Measurements from ENCODE around the gene UBE3C. TPM values are rescaled to one million over a fixed set of nuclear protein-coding genes. Genes with fewer than 3 reads are reported as not detected.
"Not testable (repeated sequence)": the region's sequence is repeated elsewhere in the genome, so short reads cannot be mapped to it uniquely, and the experiment has no call there.

UBE3C gene
- total RNA-seq = 75.0 and 77.9 TPM in 2 replicates

DNA sequence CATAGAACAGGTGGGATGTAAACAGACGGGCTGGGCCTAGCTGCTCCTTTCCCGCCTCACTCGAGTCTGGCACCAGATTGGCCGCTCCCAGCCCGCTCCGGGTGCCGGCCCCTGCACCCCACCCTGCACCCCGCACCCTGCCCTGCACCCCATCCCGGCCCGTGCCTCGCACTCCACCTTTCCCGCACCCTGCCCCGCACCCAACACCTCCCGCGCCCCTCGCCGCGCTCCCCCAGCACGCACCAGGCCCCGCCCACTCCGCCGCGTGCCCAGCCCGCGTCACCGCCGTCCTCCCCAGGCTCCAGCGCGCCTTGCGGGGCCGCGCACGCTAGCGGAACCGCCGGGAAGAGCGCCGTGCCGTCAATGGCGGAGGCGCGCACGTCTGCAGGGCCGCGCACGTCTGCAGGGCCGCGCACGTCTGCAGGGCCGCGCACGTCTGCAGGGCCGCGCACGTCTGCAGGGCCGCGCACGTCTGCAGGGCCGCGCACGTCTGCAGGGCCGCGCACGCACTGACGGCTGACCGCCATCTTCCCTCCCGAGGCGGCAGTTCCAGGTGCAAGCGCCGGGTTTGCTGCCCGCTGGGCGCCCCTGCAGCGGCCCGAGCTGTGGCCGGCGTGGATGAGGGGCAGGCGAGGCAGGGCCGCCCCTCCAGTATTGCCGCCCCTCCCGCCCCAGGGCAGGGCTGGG, at the start of gene UBE3C:
TSS of gene UBE3C (plus strand) at position 503 of the 687 bp plus-strand sequence. CDS start 347 bp downstream, outside the sequence.
- DNase-seq (ENCODE audit: low read depth in 2 of 2) = peak; percentile 77 to 93

DNA sequence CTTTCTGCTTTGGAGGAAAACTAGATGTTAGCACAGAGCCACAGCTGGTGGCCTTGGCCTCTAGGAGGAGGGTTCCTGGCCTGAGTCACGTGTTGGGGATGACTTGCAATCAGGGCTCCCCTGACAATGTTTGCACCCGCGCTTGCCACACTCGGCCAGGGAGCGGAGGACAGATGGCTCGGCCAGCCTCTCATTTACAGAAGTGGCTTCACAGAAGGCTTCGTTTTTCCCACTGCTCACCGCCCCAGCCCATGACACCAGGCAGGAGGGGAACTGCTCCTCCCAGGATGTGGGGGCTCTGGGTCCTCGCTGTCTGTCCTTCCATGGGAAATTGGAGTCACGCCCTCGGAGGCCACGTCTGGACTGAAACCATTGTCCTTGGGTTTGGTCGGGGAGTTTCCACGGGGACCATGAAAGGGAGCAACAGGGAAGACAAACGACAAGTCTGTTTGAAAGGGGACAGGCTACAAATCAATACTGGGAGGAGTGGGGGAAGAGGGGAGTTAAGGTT, 49.6 kb upstream of the UBE3C start:
- DNase-seq (ENCODE audit: low read depth in 2 of 2) = no peak

DNA sequence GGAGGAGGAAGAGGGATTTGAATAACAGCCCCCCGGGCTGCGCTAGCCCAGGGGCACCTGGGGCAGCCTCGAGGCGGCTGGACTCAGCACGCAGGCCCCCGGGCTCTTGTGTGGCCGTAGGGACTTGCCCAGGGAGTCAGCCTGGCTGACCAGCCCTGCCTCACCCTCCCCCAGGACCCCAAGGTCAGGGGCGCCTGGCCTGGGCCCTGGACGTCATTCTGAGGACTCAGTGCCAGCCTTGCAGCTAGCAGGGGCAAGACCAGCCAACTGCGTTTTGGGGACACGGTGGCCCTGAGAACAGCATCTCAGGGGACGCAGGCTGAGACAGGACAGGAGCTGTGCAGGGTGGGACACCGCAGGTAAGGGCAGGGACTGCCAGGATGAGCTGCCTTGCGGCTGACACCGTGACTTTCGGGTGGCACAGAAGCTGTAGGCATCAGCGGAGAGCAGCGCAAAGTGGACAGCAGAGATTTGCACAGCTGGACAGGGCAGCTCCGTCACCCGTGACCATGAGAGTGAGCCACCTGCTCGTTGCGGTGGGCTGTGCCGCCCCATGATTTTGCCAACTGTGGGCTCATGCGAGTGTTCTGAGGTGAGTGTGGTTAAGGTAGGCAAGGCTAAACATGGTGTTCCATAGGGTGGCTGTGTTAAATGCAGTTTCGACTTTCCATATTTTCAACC, 48.1 kb upstream of the UBE3C start:
- DNase-seq (ENCODE audit: low read depth in 2 of 2) = no peak

DNA sequence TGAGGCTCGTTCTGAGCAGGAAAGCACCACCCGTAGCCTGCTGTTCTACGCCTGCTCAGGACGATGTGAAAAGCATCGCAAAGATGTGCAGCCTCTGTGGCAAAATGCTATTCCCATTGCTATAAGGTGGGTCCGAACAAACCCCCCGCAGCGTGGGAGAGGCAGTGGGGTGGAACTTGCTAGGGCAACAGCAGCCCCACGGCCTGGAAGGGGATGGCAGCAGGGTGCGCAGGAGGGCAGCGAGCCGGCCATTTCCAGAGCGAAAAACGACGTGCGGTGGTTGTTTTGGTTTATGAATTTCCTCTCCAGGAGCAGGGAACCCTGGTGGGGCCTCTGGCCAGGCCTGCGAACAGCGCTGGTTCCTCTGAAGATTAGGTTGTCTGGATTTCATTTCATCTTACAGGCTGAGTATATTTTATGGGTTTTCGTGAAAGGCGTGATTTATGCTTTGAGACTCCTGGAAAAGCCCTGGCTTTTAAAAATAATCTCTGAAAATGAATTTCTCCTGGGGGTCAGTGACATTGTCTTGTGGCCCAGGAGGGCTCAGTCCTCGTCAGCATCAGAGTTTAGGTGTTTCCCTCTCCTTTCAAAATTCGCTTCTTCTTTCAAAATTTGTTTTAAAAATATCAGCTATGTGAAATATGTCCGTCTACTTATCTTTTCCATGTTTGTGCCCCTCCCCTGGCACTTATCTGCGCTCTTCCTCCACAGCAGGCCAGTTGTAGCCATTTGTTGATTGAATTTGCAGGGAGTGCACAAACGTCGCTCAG, 42.3 kb upstream of the UBE3C start:
- DNase-seq (ENCODE audit: low read depth in 2 of 2) = no peak

DNA sequence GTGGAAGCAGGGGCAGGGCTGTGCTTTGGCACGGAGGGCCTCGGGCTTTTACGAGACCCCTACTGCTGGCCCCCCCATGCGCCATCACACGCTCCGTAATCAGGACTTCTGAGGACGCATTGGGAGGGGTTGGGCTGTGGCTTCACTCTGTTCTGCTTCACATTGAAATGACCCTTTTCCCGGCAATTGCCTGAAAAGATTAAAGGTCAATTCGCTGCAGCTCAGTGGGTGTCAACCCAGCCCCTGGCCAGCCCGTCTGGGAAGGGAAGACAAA, 41.7 kb upstream of the UBE3C start:
- no peak for DNase-seq (ENCODE audit: low read depth in 2 of 2)

DNA sequence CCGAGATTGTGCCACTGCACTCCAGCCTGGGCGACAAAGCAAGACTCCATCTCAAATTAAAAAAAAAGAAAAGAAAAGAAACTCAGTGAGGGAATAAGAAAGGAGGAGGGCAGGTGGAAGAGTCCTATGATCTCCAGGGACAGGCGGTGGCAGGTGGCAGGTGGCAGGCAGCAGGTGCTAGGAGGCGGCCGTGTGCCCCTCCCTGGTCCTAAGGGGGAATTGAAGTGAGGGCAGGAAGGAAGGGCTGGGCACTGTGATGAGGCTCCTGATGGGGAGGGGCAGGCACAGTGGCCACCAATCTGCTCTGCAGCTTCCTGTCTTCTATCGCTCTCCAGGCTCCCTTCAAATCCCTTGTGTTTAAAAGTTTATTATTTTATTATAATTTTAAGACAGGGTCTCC, 41.2 kb upstream of the UBE3C start:
- no peak for DNase-seq (ENCODE audit: low read depth in 2 of 2)

DNA sequence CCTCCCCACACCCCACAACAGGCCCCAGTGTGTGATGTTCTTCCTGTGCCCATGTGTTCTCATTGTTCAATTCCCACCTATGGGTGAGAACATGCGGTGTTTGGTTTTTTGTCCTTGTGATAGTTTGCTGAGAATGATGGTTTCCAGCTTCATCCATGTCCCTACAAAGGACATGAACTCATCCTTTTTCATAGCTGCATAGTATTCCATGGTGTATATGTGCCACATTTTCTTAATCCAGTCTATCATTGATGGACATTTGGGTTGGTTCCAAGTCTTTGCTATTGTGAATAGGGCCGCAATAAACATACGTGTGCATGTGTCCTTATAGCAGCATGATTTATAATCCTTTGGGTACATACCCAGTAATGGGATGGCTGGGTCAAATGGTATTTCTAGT, 38.7 kb upstream of the UBE3C start:
- DNase-seq (ENCODE audit: low read depth in 2 of 2) = not testable (repeated sequence)

DNA sequence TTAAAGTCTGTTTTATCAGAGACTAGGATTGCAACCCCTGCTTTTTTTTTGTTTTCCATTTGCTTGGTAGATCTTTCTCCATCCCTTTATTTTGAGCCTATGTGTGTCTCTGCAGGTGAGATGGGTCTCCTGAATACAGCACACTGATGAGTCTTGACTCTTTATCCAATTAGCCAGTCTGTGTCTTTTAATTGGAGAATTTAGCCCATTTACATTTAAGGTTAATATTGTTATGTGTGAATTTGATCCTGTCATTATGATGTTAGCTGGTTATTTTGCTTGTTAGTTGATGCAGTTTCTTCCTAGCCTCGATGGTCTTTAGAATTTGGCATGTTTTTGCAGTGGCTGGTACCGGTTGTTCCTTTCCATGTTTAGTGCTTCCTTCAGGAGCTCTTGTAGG, 35.1 kb upstream of the UBE3C start:
- not testable (repeated sequence) for DNase-seq (ENCODE audit: low read depth in 2 of 2)

DNA sequence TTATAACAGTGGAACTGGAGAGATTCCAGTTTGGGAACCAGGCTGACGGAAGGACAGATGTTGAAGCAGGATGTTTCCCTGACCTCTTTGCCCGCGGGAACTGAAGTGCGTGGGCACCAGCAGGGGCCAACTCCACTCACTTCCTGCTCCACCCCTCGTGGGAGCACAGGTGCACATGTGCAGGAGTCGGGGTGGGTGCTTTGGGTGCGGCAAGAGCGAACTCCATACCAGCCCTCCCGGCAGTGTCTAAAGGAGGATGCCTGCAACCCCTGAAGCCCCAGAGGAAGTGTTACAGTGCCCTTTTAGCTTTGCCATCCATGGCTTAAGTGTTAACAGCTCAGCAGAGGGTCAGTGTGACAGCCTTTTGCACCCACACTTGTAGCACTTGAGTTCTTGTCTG, 27.4 kb upstream of the UBE3C start:
- no peak for DNase-seq (ENCODE audit: low read depth in 2 of 2)

DNA sequence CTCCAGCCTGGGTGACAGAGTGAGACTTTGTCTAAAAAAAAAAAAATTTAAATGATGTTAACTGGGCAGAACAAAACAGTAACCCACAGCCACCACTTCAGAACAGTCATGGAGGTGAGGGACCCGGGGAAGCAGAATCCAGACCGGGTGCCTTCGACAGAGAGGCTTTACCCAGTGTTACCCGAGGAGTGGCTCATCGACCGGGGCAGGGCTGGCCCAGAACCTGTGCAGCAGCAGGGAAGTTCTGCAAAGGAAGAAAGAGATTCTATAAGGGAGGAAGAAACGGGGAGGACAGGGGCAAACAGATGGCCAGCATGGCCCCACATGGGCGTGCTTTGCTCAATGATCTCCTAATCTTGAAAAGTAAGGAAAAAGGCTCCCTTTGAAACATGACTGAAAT, 26.0 kb upstream of the UBE3C start:
- DNase-seq (ENCODE audit: low read depth in 2 of 2) = no peak

DNA sequence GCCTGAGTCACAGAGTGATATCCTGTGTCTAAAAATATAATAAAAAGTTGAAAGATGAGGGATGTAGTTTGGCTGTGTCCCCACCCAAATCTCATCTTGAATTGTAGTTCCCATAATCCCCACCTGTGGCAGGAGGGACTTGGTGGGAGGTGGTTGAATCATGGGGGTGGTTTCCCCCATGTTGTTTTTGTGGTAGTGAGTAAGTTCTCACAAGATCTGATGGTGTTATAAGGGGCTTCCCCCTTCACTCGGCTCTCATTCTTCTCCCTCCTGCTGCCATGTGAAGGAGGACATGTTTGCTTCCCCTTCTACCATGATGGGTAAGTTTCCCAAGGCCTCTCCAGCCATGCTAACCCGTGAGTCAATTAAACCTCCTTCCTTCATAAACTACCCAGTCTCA, 25.1 kb upstream of the UBE3C start:
- no peak for DNase-seq (ENCODE audit: low read depth in 2 of 2)

DNA sequence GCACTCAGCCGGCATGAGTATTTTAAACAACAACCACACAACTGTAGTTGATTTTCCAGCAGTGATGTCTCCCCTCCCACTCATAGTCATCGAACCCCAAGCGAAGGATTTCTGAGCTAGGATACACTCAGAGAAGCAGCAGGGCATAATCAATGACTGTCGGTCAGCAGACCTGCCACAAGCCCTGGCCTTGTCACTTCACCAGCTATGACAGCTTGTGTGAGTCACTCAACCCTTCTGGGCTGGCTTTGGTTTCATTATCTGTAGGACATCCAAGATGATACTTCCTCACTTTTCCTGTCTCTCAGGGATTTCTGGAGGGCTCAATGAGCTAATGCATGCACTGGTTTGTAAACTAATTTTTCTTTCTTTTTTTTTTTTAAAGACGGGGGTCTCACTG, 22.0 kb upstream of the UBE3C start:
- no peak for DNase-seq (ENCODE audit: low read depth in 2 of 2)

DNA sequence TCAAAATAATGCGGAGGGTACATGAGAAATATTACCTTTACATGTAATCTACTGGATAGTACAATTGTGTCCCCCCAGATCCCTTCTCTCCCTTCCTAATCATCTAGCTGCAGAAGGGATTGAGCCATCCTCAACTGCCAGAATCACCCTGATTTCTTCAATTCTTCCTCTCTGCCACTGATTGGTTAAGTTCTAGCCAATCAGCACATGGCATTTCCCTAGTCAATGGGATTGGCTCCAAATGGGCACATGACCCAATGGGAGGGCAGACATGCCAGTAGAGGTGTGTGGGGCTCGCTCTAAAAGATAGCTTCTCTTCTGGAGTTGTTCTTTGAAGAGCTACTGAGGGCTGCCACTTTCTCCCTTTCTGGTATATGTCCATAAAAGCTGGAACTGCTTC, 20.9 kb upstream of the UBE3C start:
- no peak for DNase-seq (ENCODE audit: low read depth in 2 of 2)

DNA sequence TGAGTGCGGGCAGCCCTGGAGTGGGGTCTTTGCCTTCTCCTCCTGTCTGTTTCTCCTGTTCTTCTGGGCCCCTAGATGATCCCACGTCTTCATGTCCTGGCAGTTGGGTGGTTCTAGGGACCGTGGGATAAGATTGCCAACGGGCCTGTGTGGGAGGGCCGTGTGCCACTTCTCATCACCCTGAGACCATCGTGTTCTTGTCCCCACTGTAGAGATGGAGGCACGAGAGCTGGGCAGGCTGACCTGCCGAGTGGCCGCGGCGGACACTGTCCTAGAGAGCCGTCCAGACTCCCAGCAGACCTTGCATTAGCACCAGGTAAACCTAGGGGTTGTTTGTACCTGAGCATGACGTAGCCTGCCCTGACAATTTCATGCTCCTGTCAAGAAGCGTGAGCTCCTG, 18.5 kb upstream of the UBE3C start:
- DNase-seq (ENCODE audit: low read depth in 2 of 2) = no peak

DNA sequence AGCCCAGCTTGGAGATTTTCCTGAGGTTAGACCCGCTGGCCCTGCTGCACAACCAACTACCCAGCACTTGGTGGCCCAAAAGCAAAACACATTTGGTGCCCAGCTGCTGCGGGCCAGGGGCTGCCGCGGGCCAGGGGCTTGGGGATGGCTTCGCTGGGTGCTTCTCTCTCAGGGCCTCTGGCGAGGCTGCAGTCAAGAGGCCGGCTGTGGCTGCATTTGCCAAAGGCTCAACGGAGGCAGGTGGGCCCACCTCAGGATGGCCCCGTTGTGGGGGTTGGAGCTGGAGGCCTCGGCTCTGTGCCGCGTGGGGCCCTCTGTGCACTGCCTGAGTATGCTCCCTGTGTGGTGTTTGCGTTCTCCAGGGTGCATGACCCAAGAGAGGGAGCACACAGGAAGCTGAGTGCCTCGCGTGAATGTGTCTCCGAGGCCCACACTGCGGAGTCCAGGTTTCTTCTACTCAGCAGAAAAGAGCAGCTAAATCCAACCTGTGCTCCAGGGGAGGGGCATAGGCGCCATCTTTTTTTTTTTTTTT, 17.5 kb upstream of the UBE3C start:
- DNase-seq (ENCODE audit: low read depth in 2 of 2) = no peak

DNA sequence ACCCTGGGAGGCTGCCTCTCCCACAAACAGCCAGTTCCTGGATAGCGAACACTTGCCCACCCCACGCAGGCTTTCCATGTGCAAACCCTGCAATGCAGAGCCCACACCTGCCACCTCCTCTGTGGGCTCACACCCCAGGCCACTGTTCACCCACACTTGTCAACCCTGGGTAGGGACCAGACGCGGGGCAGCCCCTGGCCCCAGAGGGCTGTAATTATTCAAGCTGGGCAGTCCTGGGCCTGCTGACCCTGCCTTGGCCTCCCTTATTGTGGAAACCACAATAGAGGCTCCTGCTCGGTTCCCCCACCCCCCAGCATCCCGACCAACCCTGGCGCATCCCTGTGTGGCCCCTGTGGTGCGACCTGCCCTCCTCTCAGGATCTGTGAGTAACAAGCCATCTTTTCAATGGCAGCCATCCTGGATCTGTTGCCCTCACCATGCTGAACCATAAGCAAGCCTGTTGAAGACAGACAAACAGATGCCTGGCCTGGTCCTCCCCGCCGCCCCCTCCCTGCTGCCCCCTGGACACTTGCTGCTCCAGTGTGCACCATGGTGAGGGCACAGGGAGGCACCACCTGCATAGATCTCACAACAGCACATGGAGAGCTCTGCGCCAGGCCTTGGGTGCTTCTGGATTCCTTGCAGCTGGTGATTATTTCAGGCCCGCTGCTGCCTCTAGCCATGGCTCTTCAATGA, 15.8 kb upstream of the UBE3C start:
- DNase-seq (ENCODE audit: low read depth in 2 of 2) = no peak

DNA sequence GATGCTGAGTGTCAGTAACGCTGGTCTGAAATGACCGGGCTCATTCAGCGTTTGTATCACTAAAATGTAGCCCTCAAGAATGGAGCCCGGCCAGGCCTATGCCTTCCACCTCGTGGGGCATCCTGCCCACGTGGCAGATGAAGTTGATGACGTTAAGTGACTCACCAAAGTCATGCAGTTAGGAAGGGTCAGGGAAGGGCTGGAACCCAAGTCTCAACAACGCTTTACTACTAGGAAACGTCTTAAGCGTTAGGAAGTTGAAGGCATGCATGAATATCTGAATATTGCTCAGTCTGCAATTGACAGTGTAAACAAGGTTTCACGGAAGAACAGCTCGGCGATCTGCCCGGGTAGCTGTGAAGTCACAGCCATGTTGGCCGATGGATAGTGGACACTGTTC, 14.0 kb upstream of the UBE3C start:
- DNase-seq (ENCODE audit: low read depth in 2 of 2) = no peak

DNA sequence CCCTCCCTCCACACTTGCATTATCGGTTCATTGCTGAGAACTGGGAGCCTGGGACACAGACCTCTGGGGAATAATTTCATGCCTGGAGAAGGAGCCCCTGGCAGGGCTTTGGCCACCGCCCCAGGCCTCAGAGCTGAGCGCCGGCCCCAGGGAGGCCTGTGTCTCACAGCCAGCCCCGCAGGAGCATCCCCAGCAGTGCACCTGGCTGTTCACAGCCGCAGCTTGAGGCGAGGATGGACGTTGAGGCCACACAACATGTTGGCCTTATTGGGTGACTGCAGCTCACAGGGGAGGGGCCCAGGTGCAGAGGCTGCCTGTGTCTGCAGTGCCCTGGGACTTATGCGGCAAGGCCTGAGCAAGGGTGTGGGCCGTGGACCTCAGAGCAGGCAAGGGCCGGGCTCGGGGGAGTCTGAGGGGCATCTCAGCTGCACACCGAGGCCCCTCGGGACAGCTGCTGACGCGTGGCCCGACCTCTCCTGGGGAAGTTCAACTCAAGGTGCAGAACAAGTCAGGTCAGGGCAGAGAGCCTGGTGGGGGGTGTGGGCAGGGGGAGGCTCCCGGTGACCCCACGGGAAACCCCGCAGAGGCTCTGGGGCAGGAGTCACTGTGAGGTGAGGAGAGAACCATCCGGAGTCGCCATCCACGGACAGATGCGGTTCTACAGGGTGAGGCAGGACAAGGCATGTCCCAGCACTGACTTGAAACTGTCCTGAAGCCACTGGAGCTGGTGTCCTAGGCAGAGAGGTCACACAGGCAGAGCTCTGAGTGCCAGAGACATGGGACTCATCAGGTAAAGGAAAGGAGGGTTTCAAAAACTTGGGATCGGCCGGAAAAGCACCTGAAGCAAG, 13.1 kb upstream of the UBE3C start:
- DNase-seq (ENCODE audit: low read depth in 2 of 2) = no peak

DNA sequence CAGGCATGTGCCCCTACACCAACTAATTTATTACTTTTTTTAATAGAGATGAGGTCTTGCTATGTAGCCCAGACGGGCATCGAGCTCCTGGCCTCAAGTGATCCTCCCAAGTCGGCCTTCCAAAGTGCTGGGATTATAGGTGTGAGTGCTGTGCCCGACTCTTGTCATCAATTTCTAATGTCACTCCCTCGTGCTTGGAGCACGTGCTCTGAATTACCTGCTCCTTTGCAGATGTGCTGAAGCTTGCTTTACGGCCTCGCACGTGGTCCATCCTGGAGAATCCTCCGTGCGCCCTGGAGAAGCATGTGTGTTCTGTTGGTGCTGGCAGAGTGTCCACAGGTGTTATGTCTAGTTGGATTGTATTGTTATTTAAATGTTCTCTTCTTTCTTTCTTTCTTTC, 11.8 kb upstream of the UBE3C start:
- no peak for DNase-seq (ENCODE audit: low read depth in 2 of 2)

DNA sequence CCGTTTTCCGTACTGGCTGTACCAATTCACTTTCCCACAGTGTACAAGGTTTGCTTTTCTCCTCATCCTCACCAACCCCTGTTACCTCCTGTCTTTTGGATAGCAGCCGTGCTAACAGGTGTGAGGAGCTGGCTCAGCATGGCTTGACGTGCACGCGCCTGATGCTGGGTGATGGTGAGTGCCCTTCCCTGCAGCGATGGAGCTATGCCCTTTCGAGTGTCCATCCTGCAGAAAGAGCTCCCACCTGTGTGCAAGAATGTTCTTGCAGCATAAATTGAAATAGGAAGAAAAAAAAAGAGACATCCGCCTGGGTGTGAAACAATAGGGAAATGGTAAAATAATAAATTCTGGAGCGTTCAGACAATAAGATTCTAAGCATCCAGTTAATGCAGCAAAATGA, 9.5 kb upstream of the UBE3C start:
- DNase-seq (ENCODE audit: low read depth in 2 of 2) = no peak

DNA sequence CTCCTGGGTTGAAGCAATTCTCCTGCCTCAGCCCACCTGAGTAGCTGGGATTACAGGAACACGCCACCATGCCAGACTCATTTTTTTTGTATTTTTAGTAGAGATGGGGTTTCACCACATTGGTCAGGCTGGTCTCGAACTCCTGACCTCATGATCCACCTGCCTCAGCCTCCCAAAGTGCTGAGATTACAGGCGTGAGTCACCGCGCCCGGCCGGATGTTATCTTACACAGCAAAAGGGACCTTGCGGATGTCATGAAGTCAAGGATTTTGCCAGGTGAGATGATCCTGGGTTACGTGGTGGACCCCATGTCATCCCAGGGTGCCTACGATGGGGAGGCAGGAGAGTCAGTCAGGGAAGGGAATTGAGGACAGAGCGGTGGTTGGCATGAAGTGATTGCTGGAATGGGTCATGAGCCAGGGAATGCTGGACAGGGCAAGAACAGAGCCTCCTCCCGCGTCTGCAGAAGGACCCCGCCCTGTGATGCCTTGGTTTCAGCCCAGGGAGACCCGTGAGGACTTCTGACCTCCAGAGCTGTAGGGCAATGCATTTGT, 8.7 kb upstream of the UBE3C start:
- no peak for DNase-seq (ENCODE audit: low read depth in 2 of 2)

Measured in dermis microvascular lymphatic vessel endothelial cell (primary cell).